Activated CD8-positive, alpha-beta memory T cell treated with anti-CD3 and anti-CD28 coated beads, Interleukin-2, amount 50 U/mL, for 1 hour (primary cell): ENCODE data around the gene TEX29.

Source experiments
- DNase-seq: peaks from one replicate; pipeline ENCODE4 v3.0.0-alpha.2; 2020; ENCODE audit errors: extremely low read depth

TEX29 gene

DNA sequence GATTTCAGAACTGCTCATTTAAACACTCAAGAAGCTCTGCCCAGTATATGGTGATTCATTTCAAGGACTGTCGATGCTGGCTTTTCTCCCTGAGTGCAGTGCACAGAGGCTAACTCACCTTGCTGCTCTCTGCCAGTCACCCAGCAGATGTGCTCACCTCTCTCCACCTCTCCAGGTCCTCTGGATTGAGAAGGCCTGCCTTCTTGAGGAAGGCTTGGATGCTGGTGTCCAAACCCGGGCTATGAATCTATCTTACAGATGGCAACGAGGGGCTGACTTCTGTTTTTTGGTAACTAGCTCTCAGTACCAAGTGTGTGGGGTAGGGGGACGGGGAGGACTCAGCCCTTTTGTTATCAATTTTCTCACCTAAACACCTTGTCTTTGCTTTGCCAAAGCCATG lies 47.6 kb downstream of the TEX29 start:
- DNase-seq: no peak

DNA sequence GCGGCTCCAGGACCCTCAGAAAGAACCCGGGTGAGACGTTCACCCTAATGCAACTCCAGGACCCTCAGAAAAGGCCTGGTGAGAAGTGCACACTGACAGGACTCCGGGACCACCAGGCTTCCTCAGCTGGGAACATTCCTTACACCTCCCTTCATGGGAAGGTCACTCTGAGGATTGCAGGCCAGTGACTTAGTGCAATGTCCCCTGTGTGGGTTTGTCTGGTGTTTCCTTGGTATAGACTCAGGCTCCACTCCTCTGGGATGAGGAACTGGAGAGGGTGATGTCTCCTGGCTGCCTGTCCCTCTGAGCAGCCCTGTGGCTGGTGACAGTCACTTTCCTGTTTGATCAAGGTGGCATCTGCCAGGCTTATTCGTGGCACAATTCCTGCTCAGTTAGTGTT lies 49.7 kb downstream of the TEX29 start:
- DNase-seq: no peak

DNA sequence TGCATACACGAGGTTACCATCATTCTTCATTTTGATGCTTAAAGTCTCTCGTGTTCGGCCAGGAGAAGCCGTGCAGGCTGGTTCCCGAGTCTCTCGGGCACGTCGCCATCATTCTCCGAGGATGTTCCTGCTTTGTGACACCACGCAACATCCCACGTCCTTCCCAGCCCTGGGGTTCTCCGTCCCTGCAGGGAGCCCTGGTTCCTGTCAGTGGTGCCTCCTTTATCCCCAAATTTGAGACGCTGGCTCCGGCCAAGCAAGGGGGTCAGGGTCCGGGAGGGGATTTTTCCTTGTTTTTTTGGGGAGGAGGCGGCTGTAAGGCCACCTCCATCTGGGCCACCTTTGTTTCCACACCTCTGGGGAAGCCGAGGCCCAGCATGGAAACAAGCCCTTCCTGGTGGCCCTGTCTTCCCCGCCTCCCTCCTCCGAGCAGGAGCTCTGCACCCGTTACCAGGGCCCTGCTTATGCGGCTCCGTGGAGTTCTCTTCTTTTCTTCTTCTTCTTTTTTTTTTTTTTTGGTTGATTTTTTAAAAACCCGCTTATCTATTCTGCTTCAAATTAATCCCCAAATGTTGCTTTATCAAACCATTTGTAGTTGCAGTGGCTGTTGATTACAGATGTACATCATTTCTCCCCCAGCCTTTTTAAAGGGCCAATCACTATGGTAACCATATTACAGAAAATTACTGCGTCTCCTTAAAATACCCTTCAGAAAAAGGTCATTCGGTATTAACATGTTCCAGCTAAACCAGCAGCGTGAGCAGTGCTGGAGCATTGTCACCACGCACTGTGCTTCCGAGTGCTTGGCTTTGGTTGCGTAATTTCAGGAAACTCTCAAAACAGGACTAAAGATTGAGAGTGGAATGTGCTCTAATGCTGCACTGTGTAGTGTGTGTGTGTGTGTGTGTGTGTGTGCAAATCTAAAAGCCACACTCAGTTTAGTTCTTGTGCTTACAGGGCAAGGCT lies 50.4 kb downstream of the TEX29 start:
- no peak for DNase-seq

DNA sequence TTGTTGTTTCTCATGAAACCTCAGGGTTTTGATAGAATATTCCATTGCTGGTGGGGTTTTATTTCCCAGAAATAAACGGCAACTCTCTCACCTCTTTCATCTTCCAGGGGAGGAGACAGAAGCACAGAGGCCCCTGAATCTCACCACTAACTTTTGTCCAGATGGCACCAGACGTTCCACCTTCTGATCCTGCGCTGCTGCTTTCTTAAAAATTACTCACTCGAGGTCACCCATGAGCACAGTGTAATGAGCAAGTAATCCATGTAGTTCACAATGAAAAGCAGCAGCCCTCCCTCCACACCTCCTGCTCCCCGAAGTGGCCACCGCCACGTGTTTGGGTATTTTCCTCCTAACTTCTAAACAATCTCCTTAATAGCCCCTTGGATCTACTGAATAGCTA lies 51.3 kb downstream of the TEX29 start:
- DNase-seq: no peak

DNA sequence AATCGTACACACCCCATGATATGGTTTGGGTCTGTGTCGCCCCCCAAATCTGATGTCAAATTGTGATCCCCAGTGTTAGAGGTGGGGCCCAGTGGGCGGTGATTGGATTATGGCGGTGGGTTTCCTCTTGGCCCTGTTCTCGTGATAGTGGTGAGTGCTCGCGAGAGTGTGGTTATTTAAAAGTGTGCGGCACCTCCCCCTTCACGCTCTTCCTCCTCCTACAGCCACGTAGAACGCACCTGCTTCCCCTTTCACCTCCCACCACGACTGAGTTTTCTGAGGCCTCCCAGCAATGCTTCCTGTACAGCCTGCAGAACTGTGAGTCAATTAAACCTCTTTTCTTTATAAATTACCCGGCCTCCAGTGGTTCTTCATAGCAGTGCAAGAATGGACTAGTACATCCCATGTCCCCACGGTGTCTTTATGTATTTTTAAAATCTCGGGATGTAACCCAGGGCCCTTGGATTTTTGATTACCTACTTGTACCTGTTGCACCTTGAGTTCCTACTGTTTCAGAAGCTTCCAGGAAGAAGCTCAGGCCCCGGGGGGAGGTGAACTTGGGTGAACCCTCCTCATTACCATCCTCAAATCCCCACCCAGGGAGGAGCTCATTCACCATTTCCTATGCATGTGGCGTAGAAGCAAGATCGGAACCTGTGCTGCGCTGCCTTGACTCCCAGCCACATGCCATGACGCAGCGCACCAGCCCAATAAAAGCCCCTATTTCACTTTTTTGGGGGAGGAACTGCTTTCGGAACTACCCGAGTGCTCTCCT lies 52.4 kb downstream of the TEX29 start:
- DNase-seq: no peak

DNA sequence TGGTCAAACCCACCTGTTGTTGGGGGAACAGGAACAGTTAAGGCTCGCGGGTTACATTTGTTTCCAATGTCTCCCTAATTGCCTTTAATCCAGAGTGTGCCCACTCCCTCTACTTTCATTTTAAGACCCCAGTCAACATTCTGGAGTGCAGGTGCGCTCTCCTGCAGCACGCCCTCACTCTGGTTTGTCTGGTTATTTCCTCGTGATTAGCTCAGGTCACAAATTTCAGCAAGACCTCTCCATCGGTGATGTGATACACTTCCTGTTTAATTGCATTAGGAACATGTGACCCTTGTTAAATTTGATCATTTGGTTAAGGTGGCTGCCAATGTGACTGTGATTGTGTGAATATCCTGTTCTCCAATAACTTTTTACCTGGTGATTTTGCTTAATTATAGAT lies 53.0 kb downstream of the TEX29 start:
- no peak for DNase-seq

DNA sequence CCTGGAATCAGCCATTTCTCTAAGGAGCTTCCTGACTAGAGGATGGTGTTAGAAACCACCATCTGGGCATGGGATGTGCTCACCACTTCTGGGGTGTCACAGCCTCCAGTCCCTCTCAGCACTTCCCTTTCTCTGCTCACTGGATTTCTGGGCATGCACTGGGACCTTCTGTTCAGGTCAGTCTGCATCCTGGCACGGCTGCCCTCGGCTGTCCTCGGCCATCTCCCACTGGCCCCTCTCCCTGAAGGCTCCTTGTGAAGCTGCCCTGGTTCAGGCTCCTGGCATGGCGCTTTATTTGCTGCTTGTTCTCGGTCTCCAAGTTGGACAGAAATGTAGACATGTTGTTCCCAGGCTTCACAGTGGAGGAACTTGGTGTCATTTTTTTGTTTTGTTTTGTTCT lies 60.0 kb downstream of the TEX29 start:
- no peak for DNase-seq

DNA sequence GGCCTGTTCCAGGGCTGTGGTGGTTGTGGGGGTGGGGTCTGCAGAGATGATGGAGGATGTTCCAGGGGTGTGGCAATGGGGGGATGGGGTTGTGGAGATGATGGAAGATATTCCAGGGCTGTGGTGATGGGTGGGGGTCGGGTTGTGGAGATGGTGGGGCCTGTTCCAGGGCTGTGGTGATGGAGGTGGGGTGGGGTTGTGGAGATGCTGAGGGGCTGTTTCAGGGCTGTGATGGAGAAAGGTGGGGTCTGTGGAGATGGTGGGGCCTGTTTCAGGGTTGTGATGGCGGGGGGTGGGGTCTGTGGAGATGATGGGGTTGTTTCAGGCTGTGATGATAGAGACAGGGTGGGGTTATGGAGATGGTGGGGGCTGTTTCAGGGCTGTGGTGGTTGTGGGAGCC lies 62.0 kb downstream of the TEX29 start:
- DNase-seq: no peak

DNA sequence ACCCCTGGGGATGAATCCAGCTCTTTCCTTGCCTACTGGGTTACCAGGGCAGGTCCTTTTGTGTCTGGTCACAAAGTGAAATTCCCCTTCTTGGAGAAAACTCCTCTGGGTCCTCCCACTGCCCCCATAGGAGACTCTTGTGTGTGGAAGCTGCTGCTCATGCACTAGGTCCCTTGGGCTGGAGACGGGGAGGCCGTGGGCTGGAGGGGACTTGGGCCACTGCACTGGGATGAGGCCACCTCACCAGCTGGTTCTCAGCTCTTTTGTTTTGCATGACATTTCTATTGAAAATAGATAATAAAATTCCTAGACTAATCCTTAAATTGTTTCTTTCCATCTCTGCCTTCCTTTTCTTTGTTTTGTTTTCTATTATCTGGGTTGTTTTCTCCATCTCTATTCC lies 62.4 kb downstream of the TEX29 start:
- DNase-seq: no peak

DNA sequence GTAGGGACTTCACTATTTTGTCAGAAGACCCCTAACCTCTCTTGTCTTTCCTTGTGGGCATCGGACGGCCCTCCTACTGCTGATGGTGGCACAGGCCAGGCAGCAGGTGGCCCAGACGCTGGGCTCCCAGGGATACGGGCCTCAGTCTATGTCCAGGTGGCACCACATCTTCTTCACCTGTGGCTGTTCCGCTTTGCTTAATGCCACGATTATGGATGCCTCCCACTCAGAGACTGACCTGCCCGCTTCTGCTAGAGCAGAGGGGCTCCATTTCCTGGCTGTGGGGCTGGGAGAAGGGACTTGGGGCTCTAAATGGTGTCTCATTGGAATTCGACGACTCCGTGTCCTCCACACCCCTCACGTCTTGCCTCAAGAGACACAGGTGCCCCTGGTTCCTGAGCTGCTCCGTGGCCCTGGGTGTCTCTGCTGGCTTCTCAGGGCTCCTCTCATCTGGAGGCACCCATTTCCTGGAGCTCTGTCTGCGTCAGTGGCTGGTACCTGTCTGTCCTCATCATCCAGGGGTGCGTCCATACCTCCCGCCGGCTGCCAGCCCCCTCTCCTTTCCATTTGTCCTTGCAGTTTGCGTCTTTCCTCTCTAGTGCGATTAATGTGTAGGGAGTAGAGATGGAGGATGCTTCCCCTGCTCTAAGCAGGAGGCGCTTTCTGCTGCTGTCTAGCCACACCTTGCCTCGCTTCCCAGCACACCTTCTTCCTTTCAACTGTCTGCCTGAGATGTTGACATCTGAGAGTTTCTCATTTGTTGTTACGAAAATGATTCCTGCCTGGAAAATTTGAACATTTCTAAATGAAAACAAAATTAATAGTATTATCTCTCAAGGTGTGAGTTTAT lies 63.4 kb downstream of the TEX29 start:
- no peak for DNase-seq

DNA sequence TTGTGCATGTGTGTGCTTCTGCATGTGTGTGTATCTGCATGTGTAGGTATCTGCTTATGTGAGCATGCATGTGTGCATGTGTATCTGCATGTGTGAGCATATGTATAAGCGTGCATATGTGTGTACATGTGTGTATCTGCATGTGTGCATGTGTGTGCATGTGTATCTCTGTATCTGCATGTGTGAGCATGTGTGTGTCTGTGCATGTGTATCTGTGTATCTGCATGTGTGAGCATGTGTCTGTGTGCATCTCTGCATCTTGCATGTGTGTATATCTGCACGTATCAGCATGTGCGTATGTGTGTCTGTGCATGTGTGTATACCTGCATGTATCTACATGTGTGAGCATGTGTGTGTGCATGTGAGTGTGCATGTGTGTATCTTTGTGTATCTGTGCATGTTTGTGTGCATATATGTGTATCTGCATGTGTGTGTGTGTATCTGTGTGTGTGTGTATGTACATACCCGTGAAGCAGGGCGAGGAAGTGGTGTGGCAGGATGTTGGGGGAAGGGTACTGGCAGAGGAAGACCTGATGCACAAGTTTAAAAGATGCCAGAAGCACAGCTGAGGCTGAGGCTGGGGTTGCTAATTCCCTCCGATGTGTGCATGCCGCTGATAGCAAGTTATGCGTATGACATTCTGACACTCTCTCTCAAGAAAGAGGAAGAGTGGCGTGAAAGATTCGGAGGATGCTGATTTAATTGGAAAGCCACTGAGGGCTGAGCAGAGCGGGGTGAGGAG lies 64.2 kb downstream of the TEX29 start:
- DNase-seq: no peak

DNA sequence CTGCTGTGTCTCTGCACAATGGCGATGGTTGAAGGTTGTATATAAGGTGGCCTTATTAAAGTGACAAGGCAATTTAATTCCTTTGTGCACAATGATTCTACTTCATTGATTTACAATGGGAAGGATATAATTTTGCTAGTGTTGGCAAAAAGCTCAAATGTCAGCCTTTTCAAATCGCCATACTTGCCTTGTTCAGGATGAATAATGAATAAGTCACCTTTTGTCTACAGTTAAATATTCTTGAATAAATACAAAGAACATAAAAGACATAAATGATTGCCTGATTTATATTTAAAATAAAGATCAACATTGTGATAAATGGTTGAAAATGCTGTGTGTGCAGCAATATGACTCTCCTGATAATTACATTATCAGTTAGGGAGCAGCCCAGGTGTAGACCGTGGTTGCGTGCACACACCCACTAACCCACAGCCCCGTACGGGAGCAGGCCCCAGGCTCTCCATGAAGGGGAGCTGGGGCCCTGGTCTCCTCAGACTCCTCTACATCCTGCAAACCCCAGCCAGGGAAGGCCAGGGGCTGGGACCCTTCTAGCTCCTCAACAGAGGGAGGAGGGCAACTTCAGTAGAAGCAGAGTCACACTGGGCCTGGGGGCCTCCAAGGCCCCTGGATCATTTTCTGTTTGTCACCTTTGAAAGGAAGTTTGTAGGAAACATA lies 64.9 kb downstream of the TEX29 start:
- DNase-seq: no peak

DNA sequence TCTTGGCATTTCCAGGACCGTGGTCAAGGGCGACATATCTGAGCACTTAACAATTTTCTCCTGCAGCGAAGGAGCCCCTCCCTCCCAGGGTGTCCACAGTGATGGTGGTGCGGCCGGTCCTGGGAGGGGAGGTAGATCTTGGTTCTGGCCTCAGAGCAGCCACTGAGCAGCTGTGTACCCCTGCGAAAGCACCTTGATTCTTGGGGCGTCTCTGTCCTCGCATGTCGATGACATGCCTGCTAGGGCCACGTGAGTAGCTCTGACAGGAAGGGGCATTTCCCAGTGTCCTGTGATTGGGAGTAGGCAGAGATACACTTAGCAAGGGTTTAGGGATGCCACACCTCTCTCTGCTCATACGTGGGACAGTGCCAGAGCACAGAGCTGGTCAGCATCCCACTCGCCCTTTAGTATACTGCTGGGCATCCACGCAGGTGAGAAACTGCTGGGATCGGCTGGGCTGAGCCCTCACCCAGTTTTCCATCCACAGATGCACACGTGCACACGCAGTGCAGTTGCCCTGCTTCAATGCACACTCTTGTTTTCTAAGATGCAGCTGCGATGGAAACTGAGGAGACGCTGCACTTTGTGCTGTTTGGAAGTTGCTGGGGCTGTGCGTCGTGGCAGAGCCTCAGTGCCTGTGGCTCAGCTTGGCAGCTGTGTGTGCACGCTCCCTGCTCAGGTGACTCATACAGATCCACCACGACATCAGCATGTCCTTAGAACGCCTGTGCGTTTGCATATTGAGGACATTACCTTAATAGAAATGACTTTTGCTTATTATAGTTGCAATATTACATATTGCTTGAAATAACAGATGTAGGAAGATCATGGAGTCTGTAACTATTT lies 66.8 kb downstream of the TEX29 start:
- no peak for DNase-seq

DNA sequence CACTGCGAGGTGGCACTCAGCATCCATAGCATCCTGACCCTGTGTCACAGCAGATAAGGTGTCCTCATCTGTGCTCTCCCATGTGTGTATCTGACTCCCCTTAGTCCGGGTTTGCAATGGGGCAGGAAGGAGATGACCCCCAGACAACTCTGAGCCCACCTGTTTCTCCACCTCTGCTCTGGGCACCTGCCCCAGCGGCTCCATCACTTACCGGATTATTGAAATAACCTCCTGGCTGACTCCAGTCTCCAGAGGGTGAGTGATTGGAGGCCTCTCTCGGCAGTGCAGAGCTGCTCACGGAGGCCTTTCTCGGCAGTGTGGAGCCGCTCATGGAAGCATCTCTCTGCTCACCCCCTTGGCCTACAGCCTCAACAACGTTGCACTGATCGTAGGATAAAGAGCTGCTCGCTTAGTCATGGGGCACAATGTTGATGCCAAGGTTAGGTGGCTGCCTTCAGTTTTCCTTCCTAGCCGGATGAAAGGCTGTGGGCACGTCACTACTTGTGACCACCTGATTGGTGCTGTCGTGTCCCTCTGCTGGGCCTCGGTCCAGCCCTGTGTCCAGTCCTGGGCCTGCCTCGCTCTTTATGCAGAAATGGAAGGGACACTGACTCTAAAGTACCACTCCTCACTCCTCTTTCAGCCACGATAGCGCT lies 67.6 kb downstream of the TEX29 start:
- DNase-seq: no peak

DNA sequence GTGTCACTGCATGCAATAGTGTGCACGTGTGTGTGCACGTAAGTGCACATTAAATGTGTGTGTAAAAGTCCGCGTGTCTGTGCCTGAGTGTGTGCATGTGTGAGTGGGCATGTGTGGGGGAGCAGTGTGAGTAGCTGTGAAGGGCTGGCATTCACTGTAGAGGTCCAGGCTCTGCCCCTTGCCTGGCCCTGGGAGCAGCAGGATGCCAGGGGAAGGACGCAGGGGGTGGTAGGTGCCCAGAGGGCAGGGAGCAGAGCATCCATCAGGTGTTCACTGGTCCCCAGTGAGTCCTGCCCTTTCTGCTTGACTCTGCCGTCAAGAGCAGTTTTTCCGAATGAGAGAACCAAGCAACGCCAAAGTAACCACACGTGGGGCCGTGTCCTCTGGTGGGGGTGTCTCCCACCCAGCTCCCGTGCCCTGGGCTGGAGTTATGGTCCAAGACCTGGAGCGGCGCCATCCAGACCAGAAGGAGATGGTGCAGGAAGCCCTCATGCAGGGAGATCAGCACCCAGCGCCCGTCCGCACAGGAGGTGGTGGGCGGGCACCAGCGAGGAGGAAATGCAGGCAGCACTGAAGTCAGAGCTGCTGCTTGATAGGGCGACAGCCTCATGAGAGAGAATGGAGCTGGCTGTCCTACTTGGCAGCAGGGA lies 68.5 kb downstream of the TEX29 start:
- no peak for DNase-seq

DNA sequence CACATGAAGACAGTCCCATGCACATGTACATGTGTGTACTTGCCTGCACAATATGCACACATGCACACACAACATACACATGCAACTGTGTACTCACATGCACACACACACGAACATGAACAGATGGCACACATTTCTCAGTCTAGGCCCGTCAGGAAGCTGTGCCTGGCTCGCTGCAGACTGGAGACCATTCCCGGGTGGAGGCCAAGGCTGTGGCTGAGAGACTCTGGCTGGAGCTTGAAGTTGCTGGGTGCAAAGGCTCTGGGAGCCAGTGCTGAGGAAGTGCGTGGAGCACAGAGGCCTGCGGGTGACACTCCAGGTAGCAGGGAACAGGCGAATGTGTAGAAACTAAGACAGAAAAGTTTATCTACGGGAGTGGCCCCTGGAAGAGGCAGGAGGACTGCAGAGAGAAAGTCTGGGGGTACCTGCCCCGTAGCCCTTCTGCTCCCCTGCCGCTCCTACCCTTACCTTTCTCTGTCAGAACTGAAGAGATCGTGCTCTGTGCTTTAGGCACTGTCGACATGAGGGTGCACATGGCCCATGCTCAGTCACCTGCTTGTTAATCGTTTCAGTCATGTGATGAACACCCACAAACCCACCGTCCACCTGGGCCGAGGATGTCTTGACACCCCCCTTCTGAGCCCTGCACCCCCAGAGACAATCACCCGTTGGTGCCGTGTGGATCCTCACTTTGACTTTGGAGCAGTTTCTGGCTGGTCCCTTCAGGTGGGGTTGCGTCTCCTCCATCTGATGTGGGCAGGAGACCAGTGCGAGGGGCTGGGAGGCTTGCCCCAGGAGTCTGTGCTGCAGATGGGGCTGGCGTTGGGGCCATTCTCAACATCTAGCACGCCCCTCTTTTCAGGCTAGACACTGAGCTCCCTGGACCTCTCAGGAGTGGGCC lies 69.4 kb downstream of the TEX29 start:
- DNase-seq: no peak

DNA sequence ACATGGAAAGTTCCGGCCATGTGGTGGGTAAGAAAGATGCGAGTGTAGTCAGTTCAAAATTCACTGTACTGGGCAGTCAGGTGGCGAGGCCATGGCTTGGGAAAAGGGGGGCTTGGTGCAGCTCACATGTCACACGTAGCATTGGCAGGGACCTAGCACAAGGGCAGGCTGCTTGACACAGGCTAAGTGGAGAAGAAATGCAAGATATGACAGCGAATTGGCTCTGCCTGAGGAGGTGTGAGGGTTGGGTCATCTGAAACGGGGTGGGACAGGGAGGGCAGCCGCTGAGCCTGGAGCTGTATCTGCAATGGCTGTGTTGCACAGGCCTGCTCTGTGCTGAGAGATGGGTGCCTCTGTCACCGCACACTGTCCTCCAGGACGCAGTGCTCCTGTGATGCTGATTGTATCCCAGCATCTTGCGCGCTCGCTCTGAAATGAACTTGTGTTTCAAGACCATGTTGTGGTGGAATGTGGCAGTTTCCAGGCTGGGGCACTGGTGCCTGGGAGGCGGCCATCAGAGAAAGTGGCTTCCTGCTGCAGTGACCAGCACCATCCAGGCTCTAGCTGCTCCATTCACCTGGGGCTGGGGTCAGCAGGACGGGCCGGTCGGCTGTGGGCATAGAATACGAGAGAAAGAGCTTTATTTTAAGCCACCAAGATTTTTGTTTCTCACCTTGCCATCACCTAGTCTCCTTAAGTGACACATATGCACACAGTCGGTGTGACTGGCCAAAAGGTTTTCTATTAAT lies 70.3 kb downstream of the TEX29 start:
- DNase-seq: no peak
